HEK293 (cell line): ENCODE results near the gene CHD5.

ENCODE experiments used
- CTCF ChIA-PET: fragments of 350-600 bp; formaldehyde crosslinking; extraction: SDS; loops from one replicate; lab custom pipeline; 2021; ENCODE audit warnings: antibody characterized with exemption; lab: Yijun Ruan, JAX
- POLR2A ChIA-PET: fragments of 300-600 bp; formaldehyde crosslinking; extraction: SDS; loops from one replicate; lab custom pipeline; 2020; ENCODE audit warnings: antibody characterized with exemption, inconsistent platforms; lab: Yijun Ruan, JAX
- H3K27ac ChIP-seq: fragments of 200-500 bp; sonication (Bioruptor generic); 2 replicates; pipeline ENCODE4 v1.5.1; 2014; ENCODE audit warnings: low read depth, low read length, control low read depth, inconsistent platforms; ENCODE audit errors: extremely low read depth
- H3K36me3 ChIP-seq, 2 experiments: fragments of 200-500 bp in 1 of 2; sonication (Bioruptor generic) in 1 of 2; 1 replicate in 1 of 2; 2 replicates in 1 of 2; pipeline ENCODE4 v1.5.1; 2014 to 2017; ENCODE audit warnings: inconsistent platforms in 2 of 2, low read length in 2 of 2; ENCODE audit not compliant: control insufficient read depth in 2 of 2, insufficient read depth in 1 of 2
- H3K4me1 ChIP-seq: fragments of 200-500 bp; sonication (Bioruptor generic); 2 replicates; pipeline ENCODE4 v1.5.1; 2014; ENCODE audit warnings: mild to moderate bottlenecking, low read length, inconsistent platforms; ENCODE audit not compliant: control insufficient read depth, insufficient read depth
- H3K4me3 ChIP-seq: 2 replicates; pipeline ENCODE4 v1.5.1; 2011; ENCODE audit warnings: low read depth, mild to moderate bottlenecking, control low read depth, low read length, moderate library complexity
- H3K9me3 ChIP-seq: fragments of 200-500 bp; sonication (Bioruptor generic); 2 replicates; pipeline ENCODE4 v1.5.1; 2014; ENCODE audit warnings: low read depth, low read length, inconsistent platforms; ENCODE audit not compliant: control insufficient read depth, insufficient read depth
- HOXC10 ChIP-seq: sonication (generic); formaldehyde crosslinking; IDR thresholded peaks from 2 replicates; pipeline ENCODE4 v1.8.1; 2023; ENCODE audit warnings: mild to moderate bottlenecking, missing genetic modification reagents
- OVOL3 ChIP-seq: fragments of 450-650 bp; formaldehyde crosslinking; IDR thresholded peaks from 2 replicates; pipeline ENCODE4 v1.5.1; 2016; ENCODE audit warnings: missing biosample characterization, missing genetic modification characterization
- TSHZ1 ChIP-seq: fragments of 450-650 bp; formaldehyde crosslinking; IDR thresholded peaks from 2 replicates; pipeline ENCODE4 v1.5.1; 2016; ENCODE audit warnings: missing biosample characterization, missing genetic modification characterization, borderline replicate concordance
- ZBTB7A ChIP-seq: fragments of 450-650 bp; formaldehyde crosslinking; IDR thresholded peaks from 2 replicates; pipeline ENCODE4 v1.5.1; 2016; ENCODE audit warnings: low read depth, missing biosample characterization, missing genetic modification characterization
- ZFHX2 ChIP-seq: fragments of 450-650 bp; formaldehyde crosslinking; conservative IDR thresholded peaks from 2 replicates; pipeline ENCODE4 v1.5.1; 2016; ENCODE audit warnings: missing biosample characterization, missing genetic modification characterization
- ZIC2 ChIP-seq: fragments of 450-650 bp; formaldehyde crosslinking; IDR thresholded peaks from 2 replicates; pipeline ENCODE4 v1.5.1; 2016; ENCODE audit warnings: missing biosample characterization, missing genetic modification characterization
- ZNF148 ChIP-seq: fragments of 450-650 bp; formaldehyde crosslinking; IDR thresholded peaks from 2 replicates; pipeline ENCODE4 v1.5.0; 2017; ENCODE audit warnings: missing biosample characterization, missing genetic modification characterization, borderline replicate concordance
- ZNF239 ChIP-seq: fragments of 450-650 bp; formaldehyde crosslinking; IDR thresholded peaks from 2 replicates; pipeline ENCODE4 v1.5.1; 2016; ENCODE audit warnings: missing biosample characterization, missing genetic modification characterization
- ZNF362 ChIP-seq: fragments of 450-650 bp; formaldehyde crosslinking; IDR thresholded peaks from 2 replicates; pipeline ENCODE4 v1.5.1; 2016; ENCODE audit warnings: missing biosample characterization, missing genetic modification characterization
- ZNF488 ChIP-seq: fragments of 450-650 bp; formaldehyde crosslinking; IDR thresholded peaks from 2 replicates; pipeline ENCODE4 v1.5.1; 2016; ENCODE audit warnings: missing biosample characterization, missing genetic modification characterization
- ZNF530 ChIP-seq: fragments of 450-650 bp; formaldehyde crosslinking; IDR thresholded peaks from 2 replicates; pipeline ENCODE4 v1.5.1; 2016; ENCODE audit warnings: low read depth, missing biosample characterization, missing genetic modification characterization
- ZNF555 ChIP-seq: fragments of 450-650 bp; formaldehyde crosslinking; conservative IDR thresholded peaks from 2 replicates; pipeline ENCODE4 v1.5.1; 2017; ENCODE audit warnings: missing biosample characterization, mild to moderate bottlenecking, missing genetic modification characterization, inconsistent platforms
- ZNF558 ChIP-seq: fragments of 450-650 bp; formaldehyde crosslinking; IDR thresholded peaks from 2 replicates; pipeline ENCODE4 v1.5.1; 2016; ENCODE audit warnings: missing biosample characterization, missing genetic modification characterization
- ZNF670 ChIP-seq: fragments of 450-650 bp; formaldehyde crosslinking; IDR thresholded peaks from 2 replicates; pipeline ENCODE4 v1.5.1; 2016; ENCODE audit warnings: missing biosample characterization, missing genetic modification characterization, low read depth
- ZNF692 ChIP-seq: fragments of 450-650 bp; formaldehyde crosslinking; IDR thresholded peaks from 2 replicates; pipeline ENCODE4 v1.5.1; 2016; ENCODE audit warnings: missing biosample characterization, missing genetic modification characterization
- ZSCAN16 ChIP-seq: fragments of 450-650 bp; formaldehyde crosslinking; IDR thresholded peaks from 2 replicates; pipeline ENCODE4 v1.5.1; 2016; ENCODE audit warnings: missing biosample characterization, missing genetic modification characterization
- ZSCAN23 ChIP-seq: fragments of 450-650 bp; formaldehyde crosslinking; IDR thresholded peaks from 2 replicates; pipeline ENCODE4 v1.5.1; 2016; ENCODE audit warnings: missing biosample characterization, missing genetic modification characterization

CHD5 gene

GRCh38 chr1:6157528-6158174 is 22.5 kb downstream of the CHD5 start (continued):
- TF ChIP-seq ZBTB7A (tag by site-specific recombination) (no peak), ZNF558 (no peak), ZNF530 (tag by site-specific recombination) (no peak), ZNF670 (tag by site-specific recombination) (no peak), ZSCAN16 (no peak), ZSCAN23 (tag by site-specific recombination) (no peak), ZNF555 (tag by site-specific recombination) (no peak)

- ChIA-PET POLR2A (interaction anchor here (1.6 kb wide), 1 partner anchor 9 kb away, joined by 7 read pairs; no protein-coding TSS in a partner anchor), CTCF (interaction anchor here (0.6 kb wide), 1 partner anchor 163 kb away, joined by 3 read pairs; no protein-coding TSS in a partner anchor)
- no peak for TF ChIP-seq ZNF488 (tag by site-specific recombination)
- no peak for TF ChIP-seq TSHZ1
- TF ChIP-seq ZIC2: no peak
- no peak for TF ChIP-seq ZNF362
- TF ChIP-seq HOXC10: no peak
- TF ChIP-seq ZNF692 (tag by site-specific recombination): peak; percentile 58; the same call in 1 of the 2 replicates
- peaks cover 9% of the 10 kb centered on the region; the same call in 1 of the 2 replicates for H3K4me1 ChIP-seq
- H3K27ac ChIP-seq: no peak overlapping the region
- H3K9me3 ChIP-seq: no peaks in the 10 kb centered on the region
- H3K36me3 ChIP-seq: no peaks in the 10 kb centered on the region
- H3K4me3 ChIP-seq: no peak overlapping the region
Measured at GRCh38 chr1:6157132-6157527, 23.0 kb downstream of the CHD5 start.

GRCh38 chr1:6154525-6155319 is 25.4 kb downstream of the CHD5 start:
- TF ChIP-seq ZNF148 (tag by site-specific recombination) (no peak), OVOL3 (no peak), ZFHX2 (tag by site-specific recombination) (peak; percentile 14; the same call in 1 of the 2 replicates), ZNF239 (no peak)
- ChIA-PET CTCF (no interaction called here), POLR2A (no interaction called here)
- H3K27ac ChIP-seq: no peak overlapping the region
- no peak overlapping the region for H3K4me3 ChIP-seq
- no peaks in the 10 kb centered on the region for H3K9me3 ChIP-seq
- H3K4me1 ChIP-seq: peaks cover 9% of the 10 kb centered on the region; the same call in 1 of the 2 replicates
- no peaks in the 10 kb centered on the region for H3K36me3 ChIP-seq
